ENCODE data around the gene ZNF462.

GRCh38 chr9:106897751-106898150 is 34.8 kb downstream of the ZNF462 start:
- TF ChIP-seq CTCF (IDR thresholded peaks at IDR 0.05): no peak
- TF ChIP-seq POLR2A (IDR thresholded peaks at IDR 0.05): no peak
